ENCODE data around the gene UNCX.

UNCX gene

GRCh38 chr7:1234881-1235500, 2.3 kb downstream of the UNCX start:
- H3K27me3 Mint-ChIP-seq: peaks cover 73% of the 10 kb centered on the region

GRCh38 chr7:1235501-1236131, 2.9 kb downstream of the UNCX start:
- no peak overlapping the region for H3K4me3 Mint-ChIP-seq

More at GRCh38 chr7:1234881-1235500, 2.3 kb downstream of the UNCX start:
- H3K4me3 Mint-ChIP-seq: no peak overlapping the region
- no peaks in the 10 kb centered on the region for H3K36me3 Mint-ChIP-seq
- no peak for ATAC-seq
- H3K4me1 Mint-ChIP-seq: no peaks in the 10 kb centered on the region
- H3K9me3 Mint-ChIP-seq: no peaks in the 10 kb centered on the region
- peak overlapping the region; percentile 40 for H3K27ac Mint-ChIP-seq

GRCh38 chr7:1236132-1236661, 3.5 kb downstream of the UNCX start:
- no peak for ATAC-seq
- Mint-ChIP-seq H3K36me3 (no peaks in the 10 kb centered on the region), H3K27me3 (peaks cover 75% of the 10 kb centered on the region), H3K27ac (no peak overlapping the region), H3K9me3 (no peaks in the 10 kb centered on the region), H3K4me1 (no peaks in the 10 kb centered on the region), H3K4me3 (no peak overlapping the region)

More at GRCh38 chr7:1235501-1236131, 2.9 kb downstream of the UNCX start:
- H3K27ac Mint-ChIP-seq: no peak overlapping the region
- H3K9me3 Mint-ChIP-seq: no peaks in the 10 kb centered on the region
- H3K36me3 Mint-ChIP-seq: no peaks in the 10 kb centered on the region
- H3K27me3 Mint-ChIP-seq: peaks cover 76% of the 10 kb centered on the region
- no peak for ATAC-seq
- H3K4me1 Mint-ChIP-seq: no peaks in the 10 kb centered on the region

DNA sequence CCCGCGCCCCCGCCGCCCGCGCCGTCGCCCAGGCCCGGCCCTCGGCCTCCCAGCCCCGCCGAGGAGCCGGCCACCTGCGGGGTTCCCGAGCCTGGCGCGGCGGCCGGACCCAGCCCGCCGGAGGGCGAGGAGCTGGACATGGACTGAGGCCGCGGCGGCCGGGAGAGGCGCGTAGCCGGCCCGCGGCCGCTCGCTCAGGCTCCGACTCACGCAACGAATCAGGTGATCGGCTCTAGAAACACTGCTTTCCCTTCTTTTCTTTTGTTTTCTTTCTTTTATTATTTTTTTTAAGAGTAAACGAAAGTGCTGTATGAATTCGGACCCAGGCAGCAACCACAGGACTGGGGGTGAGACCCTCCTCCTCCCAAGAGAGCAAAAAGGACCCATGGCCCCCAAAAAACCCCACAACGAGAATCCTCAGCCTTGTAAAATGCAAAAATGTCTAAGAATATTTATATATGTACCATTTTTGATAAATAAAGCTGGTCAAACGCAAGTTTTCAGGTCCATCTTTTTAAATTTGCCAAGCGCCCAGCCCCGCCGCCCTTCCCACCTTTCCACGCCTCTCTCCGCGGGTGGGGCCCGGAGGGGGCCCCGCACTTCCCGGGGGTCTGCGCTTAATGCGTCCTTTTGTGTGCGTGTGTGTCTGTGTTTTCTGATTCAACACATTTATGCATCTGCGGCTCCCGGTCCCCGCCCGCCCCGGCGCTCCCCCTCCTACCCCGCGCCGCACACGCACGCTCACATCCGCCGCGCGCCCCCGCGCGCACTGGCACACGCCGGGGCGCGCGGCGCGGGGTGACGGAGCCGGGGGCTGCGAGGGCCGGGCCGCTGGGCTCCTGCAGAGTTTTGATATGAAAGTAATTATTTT, 4.4 kb downstream of the UNCX start:
- Mint-ChIP-seq H3K27me3 (peaks cover 67% of the 10 kb centered on the region), H3K4me3 (no peak overlapping the region), H3K27ac (no peak overlapping the region), H3K9me3 (no peaks in the 10 kb centered on the region), H3K36me3 (no peaks in the 10 kb centered on the region), H3K4me1 (no peaks in the 10 kb centered on the region)
- no peak for ATAC-seq

- no peaks in the 10 kb centered on the region for H3K36me3 Mint-ChIP-seq
- H3K9me3 Mint-ChIP-seq: no peaks in the 10 kb centered on the region
- no peak for ATAC-seq
- H3K27me3 Mint-ChIP-seq: peaks cover 62% of the 10 kb centered on the region
- H3K4me1 Mint-ChIP-seq: no peaks in the 10 kb centered on the region
- no peak overlapping the region for H3K4me3 Mint-ChIP-seq
- no peak overlapping the region for H3K27ac Mint-ChIP-seq
These were observed 5.1 kb downstream of the UNCX start for GRCh38 chr7:1237704-1238255.

DNA sequence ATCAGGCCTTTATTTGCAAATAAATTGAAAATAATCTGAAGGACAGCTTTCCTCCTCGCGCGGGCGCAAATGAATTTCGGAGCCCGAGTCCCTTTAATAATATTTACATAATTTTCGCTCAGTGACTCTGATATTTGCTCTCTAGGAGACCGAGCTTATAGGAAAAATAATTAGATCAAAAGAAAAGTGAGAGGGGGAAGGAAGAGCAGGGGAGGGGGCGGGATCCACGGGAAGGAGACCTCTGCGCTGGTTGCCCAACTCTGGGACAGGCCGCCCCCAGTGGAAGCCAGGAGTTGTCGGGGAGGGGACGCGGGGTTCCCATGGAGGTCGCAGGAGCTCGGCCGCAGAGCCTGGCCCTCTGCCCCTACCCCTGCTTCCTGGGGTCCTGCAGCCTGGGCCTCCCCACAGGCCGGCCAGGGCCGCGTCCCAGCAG, 5.8 kb downstream of the UNCX start:
- Mint-ChIP-seq H3K4me1 (no peaks in the 10 kb centered on the region), H3K27ac (no peak overlapping the region), H3K36me3 (no peaks in the 10 kb centered on the region), H3K9me3 (no peaks in the 10 kb centered on the region), H3K27me3 (peaks cover 64% of the 10 kb centered on the region), H3K4me3 (no peak overlapping the region)
- no peak for ATAC-seq

DNA sequence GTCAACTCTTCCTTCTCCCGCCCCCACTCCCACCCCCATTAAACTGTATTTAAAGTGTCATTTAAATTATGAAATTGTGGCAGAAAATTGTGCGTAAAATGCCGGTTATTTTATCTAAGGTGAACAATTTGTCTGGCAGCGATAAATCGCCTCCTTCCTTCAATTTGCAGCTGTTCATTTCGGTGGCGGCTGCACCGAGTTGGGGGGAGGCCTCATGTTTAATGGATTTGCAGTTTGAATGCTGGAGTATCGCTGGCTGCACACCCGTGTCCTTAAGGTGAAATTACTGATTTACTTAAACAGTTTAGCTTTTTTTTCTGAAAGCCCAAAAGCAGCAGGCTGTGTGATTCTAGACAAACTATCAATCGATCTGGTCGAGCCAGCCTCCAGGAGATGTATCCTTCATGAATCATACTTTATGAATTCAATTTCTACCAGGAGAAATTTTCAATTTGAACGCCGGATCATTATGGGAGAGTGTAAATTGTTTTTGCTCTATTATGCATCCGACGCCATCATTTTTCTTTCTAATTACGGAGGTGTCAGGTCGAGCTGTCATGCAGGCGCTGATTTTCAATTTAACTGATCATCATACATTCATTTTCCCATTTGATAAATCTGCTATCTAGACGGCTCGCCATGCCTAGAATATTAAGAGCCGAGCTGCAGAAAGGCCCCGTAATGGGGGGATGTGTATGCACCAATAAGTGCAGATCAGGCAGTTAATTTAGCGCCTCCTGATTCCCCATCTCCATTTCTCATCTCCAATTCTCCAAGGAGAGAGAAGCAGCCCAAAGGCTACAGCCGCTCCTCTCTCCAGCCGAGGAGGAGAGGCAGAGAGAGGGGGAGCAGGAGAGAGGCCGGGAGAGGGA, 6.5 kb downstream of the UNCX start:
- no peaks in the 10 kb centered on the region for H3K9me3 Mint-ChIP-seq
- H3K4me3 Mint-ChIP-seq: no peak overlapping the region
- H3K4me1 Mint-ChIP-seq: no peaks in the 10 kb centered on the region
- ATAC-seq: no peak
- H3K27me3 Mint-ChIP-seq: peaks cover 67% of the 10 kb centered on the region
- no peaks in the 10 kb centered on the region for H3K36me3 Mint-ChIP-seq
- H3K27ac Mint-ChIP-seq: no peak overlapping the region

- Mint-ChIP-seq H3K27me3 (peaks cover 67% of the 10 kb centered on the region), H3K9me3 (no peaks in the 10 kb centered on the region), H3K4me3 (no peak overlapping the region), H3K4me1 (no peaks in the 10 kb centered on the region), H3K36me3 (no peaks in the 10 kb centered on the region), H3K27ac (no peak overlapping the region)
- no peak for ATAC-seq
These were observed 7.3 kb downstream of the UNCX start for GRCh38 chr7:1239803-1240516.

- H3K36me3 Mint-ChIP-seq: no peaks in the 10 kb centered on the region
- no peak for ATAC-seq
- no peaks in the 10 kb centered on the region for H3K4me1 Mint-ChIP-seq
- no peaks in the 10 kb centered on the region for H3K9me3 Mint-ChIP-seq
- peak overlapping the region; percentile 29 for H3K4me3 Mint-ChIP-seq
- no peak overlapping the region for H3K27ac Mint-ChIP-seq
- peaks cover 67% of the 10 kb centered on the region for H3K27me3 Mint-ChIP-seq
These were observed 8.0 kb downstream of the UNCX start for GRCh38 chr7:1240517-1241257.

GRCh38 chr7:1241258-1241602, 8.6 kb downstream of the UNCX start:
- H3K9me3 Mint-ChIP-seq: no peaks in the 10 kb centered on the region
- H3K4me3 Mint-ChIP-seq: no peak overlapping the region
- no peaks in the 10 kb centered on the region for H3K36me3 Mint-ChIP-seq
- H3K4me1 Mint-ChIP-seq: no peaks in the 10 kb centered on the region
- peaks cover 69% of the 10 kb centered on the region for H3K27me3 Mint-ChIP-seq
- no peak for ATAC-seq
- no peak overlapping the region for H3K27ac Mint-ChIP-seq

DNA sequence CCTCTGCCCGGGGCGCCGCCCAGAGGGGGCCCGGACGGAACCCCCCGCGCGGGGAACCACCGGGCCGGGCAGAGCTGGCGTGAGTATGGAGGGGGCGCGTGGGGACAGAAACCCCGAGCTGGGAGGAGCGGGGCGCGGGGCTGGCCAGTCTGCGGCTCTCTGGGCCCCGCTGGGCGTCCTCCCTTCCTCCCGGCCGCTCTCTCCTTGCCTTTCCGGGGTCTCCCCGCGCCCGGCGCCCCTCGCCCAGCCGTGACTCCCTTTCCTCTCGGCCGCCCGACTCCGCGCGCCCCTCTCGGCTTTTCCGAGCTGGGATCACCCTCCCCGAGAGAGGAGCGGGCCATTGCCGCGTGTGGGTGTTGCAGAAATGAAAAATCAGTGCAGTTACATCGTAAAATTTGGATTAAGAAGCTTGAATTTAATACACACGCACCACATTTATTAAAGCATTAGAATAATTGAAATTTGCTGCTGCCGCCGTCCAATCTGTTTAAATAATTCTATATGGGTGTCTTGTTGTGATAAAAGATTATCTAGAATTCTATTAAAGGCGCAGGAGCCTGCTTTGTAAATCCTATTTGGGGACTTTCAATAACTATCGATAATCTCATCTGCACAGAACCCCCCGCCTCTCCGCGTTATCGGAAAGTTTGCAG, 9.1 kb downstream of the UNCX start:
- Mint-ChIP-seq H3K4me3 (no peak overlapping the region), H3K27me3 (peaks cover 74% of the 10 kb centered on the region), H3K4me1 (no peaks in the 10 kb centered on the region), H3K36me3 (no peaks in the 10 kb centered on the region), H3K27ac (no peak overlapping the region), H3K9me3 (no peaks in the 10 kb centered on the region)
- no peak for ATAC-seq

DNA sequence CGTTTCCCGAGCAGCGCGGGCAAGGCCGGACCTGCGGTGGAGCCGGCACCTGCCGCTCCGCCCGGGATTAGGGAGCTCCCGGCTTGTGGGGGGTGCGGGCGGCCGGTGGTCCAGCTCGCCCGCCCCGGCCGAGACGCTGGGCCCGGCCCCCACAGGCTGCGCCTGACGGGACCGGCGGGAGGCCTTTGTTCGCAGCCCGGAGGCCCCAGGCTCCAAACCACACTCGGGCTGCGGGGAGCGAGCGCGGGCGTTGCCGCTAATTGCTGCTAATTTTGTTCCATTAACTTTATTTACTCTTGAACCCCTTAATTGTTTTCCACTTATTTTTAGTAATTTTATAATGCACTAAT, 9.6 kb downstream of the UNCX start:
- no peak for ATAC-seq
- H3K27ac Mint-ChIP-seq: no peak overlapping the region
- H3K9me3 Mint-ChIP-seq: no peaks in the 10 kb centered on the region

DNA sequence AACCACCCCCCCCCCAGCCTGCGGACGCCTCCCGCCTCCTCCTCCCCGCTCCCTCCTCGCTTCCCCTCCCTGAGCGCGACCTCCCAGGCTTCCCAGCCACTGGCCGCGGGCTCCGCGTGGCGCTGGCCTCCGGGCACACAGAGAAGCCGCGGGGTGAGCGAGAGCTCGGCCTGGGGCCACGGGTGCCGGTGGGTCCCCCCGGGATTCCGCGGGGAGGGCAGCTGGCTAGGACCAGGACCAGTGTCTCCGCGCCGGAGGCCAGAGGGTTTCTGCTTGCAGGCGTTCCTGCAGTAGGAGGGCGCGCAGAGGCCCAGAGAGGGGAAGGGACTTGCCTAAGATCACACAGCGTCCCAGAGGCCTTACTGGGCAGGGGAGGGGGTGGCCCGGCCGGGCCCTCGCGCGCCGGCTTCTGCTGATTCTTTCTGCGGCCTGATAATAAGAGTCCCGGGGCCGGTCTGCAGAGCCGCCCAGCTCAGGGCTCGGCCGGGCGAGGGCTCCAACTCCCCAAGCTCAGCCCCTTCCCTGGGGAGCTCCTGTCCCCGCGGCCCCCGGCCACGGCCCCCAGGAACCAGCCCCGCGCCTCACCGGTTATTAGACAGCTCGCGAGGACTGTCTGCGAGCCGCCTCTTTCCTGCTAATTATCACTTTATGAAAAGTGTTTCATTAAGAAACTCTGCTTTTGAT, 10.1 kb downstream of the UNCX start:
- ATAC-seq: no peak
- no peak overlapping the region for H3K27ac Mint-ChIP-seq
- no peaks in the 10 kb centered on the region for H3K36me3 Mint-ChIP-seq
- H3K4me1 Mint-ChIP-seq: no peaks in the 10 kb centered on the region
- peaks cover 71% of the 10 kb centered on the region for H3K27me3 Mint-ChIP-seq
- H3K4me3 Mint-ChIP-seq: no peak overlapping the region
- no peaks in the 10 kb centered on the region for H3K9me3 Mint-ChIP-seq

More for the DNA sequence above, 9.6 kb downstream of the UNCX start:
- H3K4me3 Mint-ChIP-seq: no peak overlapping the region
- H3K36me3 Mint-ChIP-seq: no peaks in the 10 kb centered on the region
- peaks cover 75% of the 10 kb centered on the region for H3K27me3 Mint-ChIP-seq
- H3K4me1 Mint-ChIP-seq: no peaks in the 10 kb centered on the region
